Measurements from ENCODE around the gene SLC27A6.

DNA sequence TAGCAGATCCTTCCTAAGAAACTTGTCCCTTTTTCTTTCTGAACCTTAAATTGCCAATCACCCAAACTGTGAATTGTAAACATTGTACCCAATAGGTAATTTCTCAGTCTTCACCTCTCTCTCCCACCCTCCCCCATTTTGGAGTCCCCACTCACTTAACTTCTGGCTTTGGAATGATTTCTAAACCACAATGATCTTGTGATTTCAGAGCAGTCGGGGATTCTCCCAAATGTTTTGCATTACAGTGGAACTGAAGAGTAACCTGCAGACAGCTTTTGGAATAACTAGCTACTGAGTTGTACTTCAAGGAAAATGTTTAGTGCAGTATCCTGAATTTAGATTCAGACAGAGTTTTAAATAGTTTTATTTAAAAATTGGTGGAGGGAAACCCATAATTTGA is 19.2 kb downstream of the SLC27A6 start:
- TF ChIP-seq, protein P1, sequence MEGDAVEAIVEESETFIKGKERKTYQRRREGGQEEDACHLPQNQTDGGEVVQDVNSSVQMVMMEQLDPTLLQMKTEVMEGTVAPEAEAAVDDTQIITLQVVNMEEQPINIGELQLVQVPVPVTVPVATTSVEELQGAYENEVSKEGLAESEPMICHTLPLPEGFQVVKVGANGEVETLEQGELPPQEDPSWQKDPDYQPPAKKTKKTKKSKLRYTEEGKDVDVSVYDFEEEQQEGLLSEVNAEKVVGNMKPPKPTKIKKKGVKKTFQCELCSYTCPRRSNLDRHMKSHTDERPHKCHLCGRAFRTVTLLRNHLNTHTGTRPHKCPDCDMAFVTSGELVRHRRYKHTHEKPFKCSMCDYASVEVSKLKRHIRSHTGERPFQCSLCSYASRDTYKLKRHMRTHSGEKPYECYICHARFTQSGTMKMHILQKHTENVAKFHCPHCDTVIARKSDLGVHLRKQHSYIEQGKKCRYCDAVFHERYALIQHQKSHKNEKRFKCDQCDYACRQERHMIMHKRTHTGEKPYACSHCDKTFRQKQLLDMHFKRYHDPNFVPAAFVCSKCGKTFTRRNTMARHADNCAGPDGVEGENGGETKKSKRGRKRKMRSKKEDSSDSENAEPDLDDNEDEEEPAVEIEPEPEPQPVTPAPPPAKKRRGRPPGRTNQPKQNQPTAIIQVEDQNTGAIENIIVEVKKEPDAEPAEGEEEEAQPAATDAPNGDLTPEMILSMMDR (IDR thresholded peaks at IDR 0.05) = no peak
- TF ChIP-seq POLR2A (IDR thresholded peaks at IDR 0.05) = no peak

All from thyroid gland (tissue), 4 donors.